ENCODE data around the gene PTPRS.

The PTPRS gene

GRCh38 chr19:5361407-5361806 is 20.8 kb upstream of the PTPRS start:
- no peak overlapping the region for H3K4me3 ChIP-seq (ENCODE audit: low read depth, low read length)
- no peak for TF ChIP-seq CTCF (IDR thresholded peaks at IDR 0.05; ENCODE audit: control insufficient read depth, extremely low read depth, insufficient read depth)
- no peak for DNase-seq (ENCODE audit: low read depth)

DNA sequence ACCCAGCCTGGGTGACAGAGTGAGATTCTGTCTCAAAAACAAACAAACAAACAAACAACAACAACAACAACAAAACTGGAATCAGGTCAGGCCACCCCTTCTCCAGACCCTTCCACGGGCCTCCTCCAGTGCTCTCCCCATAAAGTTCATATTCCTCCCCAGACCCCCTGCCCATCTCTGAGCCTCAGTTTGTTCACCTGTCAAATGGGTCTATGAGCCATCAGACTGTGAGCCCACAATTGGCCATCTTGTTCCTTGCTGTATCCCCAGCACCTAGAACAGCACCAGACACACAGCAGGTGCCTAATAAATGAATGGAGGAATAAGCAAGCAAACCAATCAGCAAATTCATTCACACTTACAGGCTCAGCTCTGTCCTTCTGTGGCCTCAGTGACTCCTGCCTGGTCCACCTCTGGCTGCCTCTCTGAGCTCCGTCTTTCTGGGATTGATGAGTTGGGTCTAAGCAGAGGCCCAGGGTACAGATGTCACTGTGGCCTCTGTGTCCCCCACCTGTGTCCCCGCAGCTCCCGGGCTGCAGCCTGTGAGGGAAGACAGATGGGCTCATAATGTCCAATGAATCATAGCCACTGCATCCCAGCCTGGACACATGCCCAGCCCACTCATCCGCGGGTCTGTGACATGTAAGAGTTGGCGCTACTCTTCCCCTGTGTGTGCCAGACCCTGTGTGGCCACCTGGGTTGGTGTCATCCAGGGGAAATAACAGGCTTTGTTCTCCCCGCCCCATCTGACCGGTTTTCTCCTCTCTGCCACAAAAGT is 19.6 kb upstream of the PTPRS start:
- TF ChIP-seq CTCF (IDR thresholded peaks at IDR 0.05; ENCODE audit: control insufficient read depth, extremely low read depth, insufficient read depth) = no peak
- no peak for DNase-seq (ENCODE audit: low read depth)
- H3K4me3 ChIP-seq (ENCODE audit: low read depth, low read length) = no peak overlapping the region

- no peak overlapping the region for H3K4me3 ChIP-seq (ENCODE audit: low read depth, low read length)
- DNase-seq (ENCODE audit: low read depth) = no peak
- no peak for TF ChIP-seq CTCF (IDR thresholded peaks at IDR 0.05; ENCODE audit: control insufficient read depth, extremely low read depth, insufficient read depth)
These were observed 17.7 kb upstream of the PTPRS start for GRCh38 chr19:5358173-5358800.

- no peak for DNase-seq (ENCODE audit: low read depth)
- no peak overlapping the region for H3K4me3 ChIP-seq (ENCODE audit: low read depth, low read length)
- no peak for TF ChIP-seq CTCF (IDR thresholded peaks at IDR 0.05; ENCODE audit: control insufficient read depth, extremely low read depth, insufficient read depth)
These were observed 17.0 kb upstream of the PTPRS start for GRCh38 chr19:5357584-5357983.

DNA sequence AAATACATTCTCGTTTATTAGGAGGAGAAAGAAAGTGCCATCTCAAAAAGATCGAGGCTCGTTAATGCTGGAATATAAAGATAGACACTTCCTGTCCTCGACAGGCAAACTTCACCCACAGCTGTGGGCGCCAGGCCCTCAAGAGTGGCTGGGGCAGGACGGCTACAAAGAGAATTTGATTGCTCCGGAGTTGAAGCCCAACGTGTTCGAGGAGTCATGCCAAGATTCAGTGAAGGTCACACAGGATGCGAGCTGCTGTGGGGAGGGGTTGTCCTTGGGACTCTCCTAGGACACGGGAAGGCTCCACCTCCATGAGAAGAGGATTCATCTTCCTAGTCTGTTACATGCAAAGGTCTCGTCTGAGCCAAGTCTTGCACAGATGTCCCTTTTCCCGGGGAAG is 16.3 kb upstream of the PTPRS start:
- no peak overlapping the region for H3K4me3 ChIP-seq (ENCODE audit: low read depth, low read length)
- TF ChIP-seq CTCF (IDR thresholded peaks at IDR 0.05; ENCODE audit: control insufficient read depth, extremely low read depth, insufficient read depth) = no peak
- DNase-seq (ENCODE audit: low read depth) = no peak

GRCh38 chr19:5356428-5356827 is 15.8 kb upstream of the PTPRS start:
- H3K4me3 ChIP-seq (ENCODE audit: low read depth, low read length) = no peak overlapping the region
- TF ChIP-seq CTCF (IDR thresholded peaks at IDR 0.05; ENCODE audit: control insufficient read depth, extremely low read depth, insufficient read depth) = no peak
- DNase-seq (ENCODE audit: low read depth) = no peak

Data from LNCaP clone FGC (cell line).